GM18517 (cell line): ENCODE results near the gene MTHFD1.

Source experiments
- ATAC-seq: cut with Tn5 transposase; IDR thresholded peaks from one replicate; pipeline ENCODE4 v1.9.1; 2021; ENCODE audit warnings: mild to moderate bottlenecking, moderate library complexity; ENCODE audit not compliant: unreplicated experiment

The MTHFD1 gene

DNA sequence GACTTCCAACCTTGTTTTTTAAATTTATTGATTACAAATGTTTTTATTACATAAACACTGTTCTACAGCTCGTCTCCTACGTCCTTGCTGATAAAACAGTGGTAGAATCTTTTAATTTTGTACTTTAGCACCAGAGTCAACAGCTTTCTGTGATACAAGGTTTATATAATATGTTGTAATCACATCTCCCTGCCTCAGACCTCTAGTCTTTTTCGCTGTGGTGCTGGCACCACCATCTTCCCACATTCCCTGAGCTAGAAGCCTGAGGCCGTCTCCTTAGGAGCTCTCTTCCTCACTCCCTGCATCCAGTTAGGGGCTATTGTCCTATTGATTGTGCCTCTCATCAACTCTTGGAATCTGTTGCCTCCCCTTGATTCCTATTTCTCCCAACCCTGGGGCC lies 17.1 kb downstream of the MTHFD1 start:
- ATAC-seq: no peak

DNA sequence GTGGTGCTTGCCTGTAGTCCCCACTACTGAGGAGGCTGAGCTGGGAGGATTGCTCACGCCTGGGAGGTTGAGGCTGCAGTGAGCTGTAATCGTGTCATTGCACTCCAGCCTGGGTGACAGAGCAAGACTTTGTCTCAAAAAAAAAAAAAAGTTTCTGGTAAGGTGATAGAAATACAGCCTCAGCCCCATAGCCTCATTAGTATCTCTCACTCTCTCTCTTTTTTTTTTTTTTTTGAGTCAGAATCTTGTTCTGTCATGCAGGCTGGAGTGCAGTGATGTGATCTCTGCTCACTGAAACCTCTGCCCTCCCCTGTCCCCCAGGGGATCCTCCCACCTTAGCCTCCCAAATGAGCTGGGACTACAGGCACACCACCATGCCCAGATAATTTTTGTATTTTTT lies 19.2 kb downstream of the MTHFD1 start:
- ATAC-seq: no peak

DNA sequence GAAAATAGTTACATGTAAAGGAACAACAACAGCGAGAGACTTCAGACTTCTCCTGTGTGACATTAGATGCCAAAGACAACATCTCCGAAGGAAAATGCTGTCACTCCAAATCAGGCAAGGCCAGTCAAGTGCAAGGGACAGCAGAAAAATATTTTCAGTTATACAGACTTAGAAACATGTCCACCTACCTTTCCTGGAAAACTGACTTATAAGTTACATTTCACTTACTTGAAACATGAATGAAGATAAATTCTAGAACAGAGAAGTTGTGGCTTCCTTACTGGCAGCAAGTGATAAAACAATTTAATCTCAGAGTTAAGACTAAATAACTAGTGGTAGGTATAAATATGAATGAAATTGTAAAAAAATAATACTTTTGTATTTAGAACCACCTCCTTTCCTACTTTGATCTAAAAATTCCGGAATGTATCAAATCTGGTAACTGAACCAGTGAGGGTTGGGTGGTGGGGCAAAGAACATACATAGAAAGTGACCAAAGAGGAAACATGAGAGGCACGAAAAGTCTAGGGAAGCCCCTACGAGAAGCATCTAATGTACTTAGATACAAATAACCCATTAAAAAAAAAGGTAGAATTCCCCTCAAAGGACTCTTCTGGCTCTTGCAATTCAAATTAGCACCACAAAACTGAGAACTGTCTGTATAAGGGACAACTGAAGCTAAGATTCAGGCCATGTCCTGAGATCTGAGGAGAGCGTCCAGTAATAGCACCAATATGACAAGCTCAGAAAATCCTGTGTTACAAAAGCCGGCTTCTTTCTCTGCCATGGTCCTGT lies 21.2 kb downstream of the MTHFD1 start:
- no peak for ATAC-seq

DNA sequence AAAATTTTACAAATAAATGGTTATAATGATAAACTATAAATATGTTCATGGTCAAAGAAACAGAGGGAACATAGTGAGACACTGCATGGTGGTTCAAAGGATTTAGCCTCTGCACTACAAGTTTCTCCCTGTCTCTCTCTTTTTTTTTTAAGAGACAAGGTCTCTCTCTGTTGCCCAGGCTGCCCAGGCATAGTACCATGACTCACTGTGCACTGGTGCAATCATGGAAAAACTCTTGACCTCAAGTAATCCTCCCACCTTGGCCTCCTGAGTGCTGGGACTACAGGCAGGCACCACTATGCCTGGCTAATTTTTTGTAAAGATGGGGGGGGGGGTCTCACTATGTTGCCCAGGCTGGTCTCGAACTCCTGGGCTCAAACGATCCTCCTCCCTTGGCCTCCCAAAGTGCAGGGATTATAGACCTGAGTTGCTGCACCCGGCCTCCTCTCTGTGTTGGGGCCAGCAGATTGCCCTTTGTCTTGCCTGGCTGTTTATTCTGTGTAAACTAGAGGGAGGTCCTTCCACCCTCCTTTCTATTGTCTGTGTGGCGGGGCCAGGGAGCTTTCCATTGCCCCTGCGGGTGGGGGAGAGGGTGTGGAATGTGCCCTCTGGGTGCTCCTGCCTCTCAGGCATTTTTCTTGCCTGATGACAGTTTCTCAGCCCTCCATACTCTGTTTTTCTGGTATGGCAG lies 22.1 kb downstream of the MTHFD1 start:
- ATAC-seq: no peak

DNA sequence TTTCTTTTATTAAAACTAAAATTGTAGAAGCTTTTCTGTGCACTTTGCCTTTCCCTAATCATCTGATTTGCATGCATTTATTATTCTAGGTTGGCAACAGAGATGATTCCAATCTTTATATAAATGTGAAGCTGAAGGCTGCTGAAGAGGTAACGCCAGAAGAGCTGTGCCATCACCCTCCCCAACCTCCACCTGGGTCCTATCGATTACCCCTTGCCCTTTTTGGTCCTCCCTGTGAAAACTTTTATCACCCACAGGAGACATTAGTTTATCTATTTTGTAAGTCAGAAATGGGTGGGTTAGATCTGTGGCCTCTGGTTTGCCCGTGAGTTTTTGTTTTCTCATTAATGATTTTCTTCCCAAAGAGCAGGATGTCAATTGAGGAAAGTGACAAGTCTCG lies 22.8 kb downstream of the MTHFD1 start:
- no peak for ATAC-seq

DNA sequence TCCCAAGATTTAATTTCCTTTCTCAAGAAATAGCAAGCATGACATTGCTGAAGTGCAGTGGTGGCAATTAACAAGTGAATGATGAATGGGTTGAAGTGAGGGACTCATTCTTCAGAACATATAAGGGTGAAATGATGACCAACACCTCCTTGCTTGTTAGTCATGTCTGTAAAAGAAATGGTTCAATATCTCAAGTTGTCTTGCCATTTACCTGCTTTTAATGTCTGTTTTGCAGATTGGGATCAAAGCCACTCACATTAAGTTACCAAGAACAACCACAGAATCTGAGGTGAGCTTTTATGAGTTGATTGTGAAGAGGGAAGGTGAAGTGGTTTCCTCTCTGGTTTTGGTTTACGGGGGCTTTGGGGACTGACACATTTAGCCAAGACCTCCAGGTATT lies 24.1 kb downstream of the MTHFD1 start:
- no peak for ATAC-seq

DNA sequence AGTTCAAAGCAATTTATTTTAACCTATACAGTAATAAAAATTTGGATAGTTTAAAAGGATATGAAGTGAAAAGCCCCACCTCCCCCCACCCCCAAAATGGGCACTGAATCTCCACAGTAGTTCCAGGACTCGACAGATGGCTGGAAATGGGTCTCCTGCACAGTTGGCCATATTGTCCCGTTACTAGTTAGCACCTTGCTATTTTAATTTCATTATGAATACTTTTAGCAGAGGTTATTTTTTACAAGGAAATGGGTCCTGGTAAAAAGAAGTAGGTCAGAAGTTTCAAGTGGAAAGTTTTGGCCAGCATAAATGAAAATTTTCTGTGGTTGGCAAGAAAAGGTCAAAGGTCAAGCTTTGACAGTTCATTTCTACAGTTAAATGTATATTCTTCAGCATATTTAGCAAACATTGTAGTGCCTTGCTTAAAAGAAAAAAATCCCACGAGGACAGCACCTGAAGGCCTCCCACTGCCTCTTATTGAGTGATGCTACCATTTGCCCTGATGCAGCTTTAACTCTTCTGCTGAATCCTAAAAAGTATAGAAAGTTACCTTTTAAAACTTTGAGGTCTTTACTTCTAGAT lies 28.3 kb downstream of the MTHFD1 start:
- no peak for ATAC-seq

DNA sequence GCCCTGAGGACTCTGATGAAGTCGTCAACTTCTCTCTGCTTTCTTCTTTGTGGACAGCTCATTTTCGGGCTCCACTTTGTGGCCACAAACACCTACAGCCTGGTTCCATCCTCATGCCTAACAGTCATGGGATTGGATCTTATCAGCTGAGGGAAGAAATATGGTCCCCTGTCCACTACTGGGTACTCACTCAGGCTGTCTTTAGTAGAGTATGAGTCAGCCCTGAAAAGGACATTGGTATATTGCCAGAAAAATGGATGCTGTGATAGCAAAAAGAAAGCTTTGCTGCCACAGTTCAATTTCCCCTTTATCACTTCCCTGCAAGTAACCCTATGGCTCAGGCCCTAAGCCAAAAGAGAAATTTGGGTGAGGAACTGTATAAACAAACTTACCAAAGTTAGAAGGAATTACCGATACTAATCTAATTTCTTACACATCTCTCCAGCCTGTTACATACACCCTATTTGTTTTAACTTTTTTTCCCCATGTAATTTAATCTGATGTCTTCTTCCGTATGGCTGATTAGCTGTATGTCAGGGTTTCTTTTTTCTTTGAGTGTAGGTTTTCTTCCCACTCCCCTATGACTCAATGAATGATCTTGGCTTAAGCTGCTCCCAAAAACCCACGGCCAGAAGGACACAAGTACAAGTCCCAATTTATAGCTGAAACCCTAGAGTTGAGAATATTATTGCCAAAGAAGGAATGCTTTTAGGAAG lies 29.1 kb downstream of the MTHFD1 start:
- no peak for ATAC-seq

DNA sequence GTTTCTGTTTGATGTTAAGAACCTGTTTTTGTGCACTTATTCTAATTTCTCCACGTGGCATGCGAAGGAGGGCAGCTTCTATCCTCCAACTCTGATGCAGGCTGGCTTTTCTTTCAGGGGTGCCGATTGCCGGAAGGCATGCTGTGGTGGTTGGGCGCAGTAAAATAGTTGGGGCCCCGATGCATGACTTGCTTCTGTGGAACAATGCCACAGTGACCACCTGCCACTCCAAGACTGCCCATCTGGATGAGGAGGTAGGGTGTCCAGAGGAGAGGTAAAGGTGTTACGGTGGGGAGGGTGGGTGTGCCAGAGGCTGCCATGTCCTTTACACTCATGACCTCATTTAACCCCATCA lies 29.6 kb downstream of the MTHFD1 start:
- no peak for ATAC-seq

DNA sequence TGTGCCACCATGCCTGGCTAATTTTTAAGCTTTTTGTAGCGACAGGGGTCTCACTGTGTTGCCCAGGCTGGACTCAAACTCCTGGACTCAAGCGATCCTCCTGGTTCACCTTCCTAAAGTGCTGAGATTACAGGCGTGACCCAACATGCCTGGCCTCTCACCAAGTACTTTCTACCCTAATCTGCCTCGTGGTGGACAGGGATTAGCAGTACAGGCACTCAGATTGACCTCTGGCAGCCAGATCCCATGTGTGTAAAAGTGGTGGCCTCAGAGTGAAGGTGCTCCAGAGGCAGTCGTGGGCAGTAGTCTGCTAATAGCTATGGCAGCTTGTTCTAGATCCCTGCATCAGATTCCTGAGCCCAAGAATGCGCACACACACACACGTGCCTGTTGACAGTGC lies 30.9 kb downstream of the MTHFD1 start:
- ATAC-seq: no peak

DNA sequence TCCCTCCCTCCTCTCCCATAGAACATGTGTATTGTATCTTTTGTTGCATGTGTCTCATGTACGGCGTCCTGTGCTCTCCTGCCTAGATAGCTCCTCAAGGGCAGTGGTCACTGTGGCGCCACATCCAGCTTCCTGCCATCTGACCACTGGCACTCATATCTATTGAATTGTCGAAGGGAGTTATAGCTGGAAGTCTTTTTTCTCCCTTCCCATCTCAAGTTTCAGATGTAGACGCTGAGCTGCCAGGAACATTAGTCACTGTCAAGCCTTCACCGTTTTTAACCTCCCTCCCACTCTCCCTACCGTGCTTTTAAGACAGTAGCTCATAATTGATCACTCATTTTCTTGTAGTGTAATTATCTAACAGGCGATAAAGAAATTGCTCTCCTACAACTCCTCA lies 33.0 kb downstream of the MTHFD1 start:
- no peak for ATAC-seq

DNA sequence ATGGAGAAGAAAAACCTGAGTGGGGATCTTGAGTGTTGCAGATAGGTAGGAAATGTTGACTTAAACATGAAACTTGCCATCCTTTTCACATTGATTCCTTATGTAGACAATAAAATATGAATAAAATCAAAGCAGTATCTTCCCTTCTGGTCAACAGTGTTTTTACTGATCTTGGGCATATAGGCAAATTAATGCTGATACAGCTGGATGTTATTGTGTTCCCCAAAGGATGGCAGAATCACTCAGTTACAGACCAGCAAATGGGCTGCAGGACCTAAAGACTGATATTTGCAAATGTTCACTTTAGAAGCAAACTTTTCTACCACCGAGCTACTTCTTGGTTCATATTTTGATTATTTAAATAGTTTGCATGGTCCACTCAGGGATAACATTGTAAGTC lies 33.9 kb downstream of the MTHFD1 start:
- no peak for ATAC-seq

DNA sequence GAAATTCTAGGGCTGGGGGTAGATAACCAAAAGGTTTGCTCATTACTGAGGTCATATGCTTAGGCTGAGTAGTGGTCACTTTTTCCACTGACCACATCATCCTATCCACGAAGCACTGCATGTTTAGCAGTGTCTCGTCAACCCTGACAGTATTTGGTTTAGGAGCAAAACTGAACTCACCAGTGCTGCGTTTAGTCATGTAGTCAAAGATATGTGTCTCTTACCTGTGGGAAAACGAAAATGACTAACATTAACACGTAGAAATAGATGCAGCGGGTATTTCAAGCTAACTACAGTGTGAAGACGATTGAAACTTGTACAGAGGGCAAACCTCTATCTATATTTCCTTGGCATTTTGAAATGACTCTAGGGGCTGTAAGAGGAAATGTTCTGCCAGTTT lies 34.6 kb downstream of the MTHFD1 start:
- ATAC-seq: no peak

DNA sequence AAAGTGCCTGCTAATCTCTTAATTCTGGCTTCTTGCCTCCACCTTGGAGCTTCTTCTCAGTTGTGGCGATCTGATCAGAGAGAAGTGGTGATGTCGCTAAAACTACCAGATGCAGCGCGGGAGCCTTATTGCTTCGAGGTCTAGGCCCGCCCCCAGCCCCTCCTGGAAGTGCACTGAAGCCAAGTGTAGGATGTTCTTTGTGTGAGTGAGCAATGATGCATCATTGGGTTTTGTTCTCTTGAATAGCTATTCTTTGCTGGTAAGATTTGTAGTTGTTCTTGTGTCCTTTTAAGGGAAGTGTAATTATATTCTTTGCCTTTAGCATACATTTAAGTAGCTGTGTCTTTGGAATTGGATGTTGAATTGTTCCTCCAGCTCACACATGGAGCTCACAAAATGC lies 35.8 kb downstream of the MTHFD1 start:
- ATAC-seq: no peak

DNA sequence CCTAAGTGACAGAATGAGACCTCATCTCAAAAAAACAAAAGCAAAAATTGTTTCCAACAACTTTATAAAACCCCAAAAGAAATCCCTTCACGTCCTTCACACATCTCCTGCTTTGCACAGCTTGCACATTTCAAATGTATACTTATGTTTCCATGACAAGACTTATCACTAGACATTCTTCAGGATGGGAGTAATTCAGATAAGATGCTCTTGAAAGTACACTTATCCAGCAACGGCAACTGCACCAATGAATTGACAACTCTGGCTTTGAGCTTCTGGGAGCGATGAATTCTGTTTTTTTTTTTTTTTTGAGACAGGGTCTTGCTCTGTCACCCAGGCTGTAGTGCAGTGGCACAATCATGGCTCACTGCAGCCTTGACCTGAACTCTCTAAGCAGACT lies 46.4 kb downstream of the MTHFD1 start:
- ATAC-seq: no peak

DNA sequence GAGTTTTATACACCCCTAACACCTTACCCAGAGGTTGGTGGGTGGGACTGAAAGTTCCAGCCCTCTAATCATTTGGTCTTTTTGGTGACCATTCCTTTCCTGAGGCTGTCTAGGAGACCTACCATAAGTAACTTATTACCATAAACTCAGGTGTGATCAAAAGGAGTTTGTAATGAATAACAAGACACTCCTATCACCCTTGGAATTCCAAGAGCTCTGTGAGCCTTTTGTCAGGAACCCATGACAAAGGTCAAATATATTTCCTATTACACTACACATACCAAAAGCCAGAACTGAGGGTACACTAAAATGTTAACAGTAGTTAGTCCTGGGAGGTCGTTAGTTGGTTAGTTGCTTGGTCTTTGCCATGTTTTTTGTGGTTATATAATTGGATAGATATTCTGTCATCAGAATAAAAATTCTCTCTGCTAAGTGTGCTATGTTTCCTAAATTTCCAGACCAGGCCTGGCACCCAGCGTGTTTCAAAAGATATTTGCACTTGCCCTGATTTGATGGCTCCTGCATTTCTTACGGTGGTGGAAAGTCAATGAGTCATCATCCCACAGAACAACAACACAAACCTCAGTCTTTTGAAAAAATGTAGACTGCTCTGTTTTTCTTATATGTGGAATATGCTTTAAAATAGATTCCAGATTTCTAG lies 50.2 kb downstream of the MTHFD1 start:
- ATAC-seq: no peak

DNA sequence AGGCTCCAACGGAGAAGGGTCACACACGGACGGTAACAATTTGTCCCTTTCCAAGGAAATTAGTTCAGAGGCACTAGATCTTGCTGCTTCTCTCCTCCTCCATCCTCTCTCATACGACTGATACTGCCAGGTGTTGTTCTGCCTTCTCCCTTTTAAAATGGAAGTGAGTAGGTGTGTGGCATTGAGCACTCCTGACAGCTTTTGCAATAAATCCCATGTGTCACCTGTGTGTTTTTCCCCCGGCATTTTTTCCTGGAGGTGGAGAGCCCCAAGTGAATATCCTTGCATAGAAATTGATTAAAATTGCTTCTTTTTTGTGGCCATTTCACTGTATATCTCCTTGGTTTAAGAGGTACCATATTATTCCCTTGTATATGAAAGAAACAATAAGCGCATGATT lies 51.0 kb downstream of the MTHFD1 start:
- no peak for ATAC-seq

DNA sequence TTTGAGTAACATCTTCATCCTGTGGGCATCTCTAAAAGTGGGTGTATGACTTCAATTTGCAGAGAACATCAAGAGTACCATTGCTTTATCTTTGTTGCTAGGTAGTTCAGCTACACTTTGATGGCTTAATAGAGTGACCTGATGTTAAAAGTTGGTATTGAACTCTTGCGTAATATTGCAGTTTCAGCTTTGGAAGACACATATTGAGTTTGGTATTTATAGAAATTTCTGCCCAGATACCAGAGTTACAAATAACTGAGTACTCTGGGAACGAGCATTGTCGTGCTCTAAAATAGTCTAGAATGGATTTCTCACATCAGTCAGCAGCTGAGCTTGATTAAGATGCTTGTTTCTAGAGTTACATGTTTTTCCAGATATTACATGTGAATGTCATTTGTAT lies 52.3 kb downstream of the MTHFD1 start:
- ATAC-seq: no peak

DNA sequence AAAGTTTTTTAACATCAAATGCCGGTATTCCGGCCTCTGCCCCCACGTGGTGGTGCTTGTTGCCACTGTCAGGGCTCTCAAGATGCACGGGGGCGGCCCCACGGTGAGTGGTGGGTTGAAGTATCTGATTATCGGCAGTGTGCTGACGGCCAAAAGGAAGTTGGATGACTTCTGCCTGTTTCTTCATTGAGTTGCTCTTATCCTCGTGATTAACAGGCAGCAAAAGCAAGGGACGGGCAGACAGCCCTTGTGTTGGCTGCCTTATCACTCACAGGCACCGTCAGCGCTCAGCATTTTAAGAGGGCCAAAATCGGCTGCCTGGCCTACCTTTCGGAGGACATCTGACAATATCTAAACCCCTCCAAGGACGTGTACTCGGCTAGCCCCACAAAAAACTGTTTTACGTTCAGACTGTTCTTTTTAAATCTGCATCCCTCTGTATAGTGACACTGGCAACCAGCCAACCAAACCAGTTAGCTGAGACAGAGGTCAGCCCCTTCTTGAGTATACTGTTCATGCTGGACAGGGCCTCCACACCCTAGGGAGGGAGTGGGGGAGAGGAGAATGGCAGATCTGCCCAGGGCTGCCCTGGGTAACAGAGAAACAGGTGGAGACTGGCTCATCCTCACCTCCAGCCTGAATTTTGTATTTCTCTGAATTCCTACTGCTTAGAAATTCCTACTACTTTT lies 54.3 kb downstream of the MTHFD1 start:
- no peak for ATAC-seq

DNA sequence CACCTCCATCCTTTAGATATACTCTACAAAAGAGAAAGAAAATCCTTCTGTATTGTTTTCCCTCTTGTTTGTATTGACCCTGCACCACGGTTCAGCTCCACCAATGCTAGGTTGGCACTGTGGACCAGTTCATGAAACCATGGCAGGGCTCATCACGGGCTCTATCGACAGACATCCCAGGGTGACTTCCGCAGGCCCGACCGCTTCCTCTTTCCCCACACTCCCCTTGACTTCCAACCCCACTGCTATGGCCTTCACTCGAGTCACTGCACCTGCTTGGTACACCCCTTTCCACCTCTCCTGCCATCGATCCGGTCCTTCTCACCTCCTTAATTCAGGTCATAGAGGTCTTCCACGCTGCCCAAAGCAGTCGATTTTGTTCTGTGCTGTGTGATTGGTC lies 56.0 kb downstream of the MTHFD1 start:
- ATAC-seq: no peak
